ENCODE results near the gene FBXW7. TPM values are rescaled to one million over a fixed set of nuclear protein-coding genes. Genes with fewer than 3 reads are reported as not detected.

FBXW7 gene
- total and polyA plus RNA-seq, 2 of the 13 experiments (the other 11 are each of a cell fraction or from before 2014, with no cell fraction given), result 5.0 to 40.9 TPM

- intact Hi-C loops (cut with micrococcal nuclease; ENCODE audit: unreplicated experiment) (no loop called here), in situ Hi-C loops (cut with HindIII; ENCODE audit: extremely low pct_ligation_motif_present, low pct_unique_long_range_greater_than_20kb) (no loop called here)
- CTCF ChIA-PET (ENCODE audit: low intra/inter-chr PET ratio, low total read pairs), result no interaction called here
- Histone ChIP-seq H3K27ac (ENCODE audit: extremely low read length, insufficient read depth, low read length) (no peak overlapping the region), H3K4me2 (ENCODE audit: low read depth, low read length) (no peak overlapping the region), H3K4me1 (ENCODE audit: insufficient read depth, low read length) (no peaks in the 10 kb centered on the region), H3K36me3 (replicated peaks in 1 of 2; ENCODE audit: control insufficient read depth in 1 of 2, insufficient read depth in 2 of 2, low read length in 2 of 2) (no peaks in the 10 kb centered on the region), H4K20me1 (ENCODE audit: insufficient read depth, low read length) (0 out of 2 replicates have a peak, but pooled peaks cover 2% of the 10 kb centered on the region), H3K9me3 (ENCODE audit: low read length) (no peaks in the 10 kb centered on the region), H3K79me2 (ENCODE audit: insufficient read depth, low read length) (peaks cover 32% of the 10 kb centered on the region), H3K9ac (ENCODE audit: insufficient read depth, low read depth, low read length) (no peak overlapping the region), H3K27me3 (ENCODE audit: control insufficient read depth in 1 of 2, insufficient read depth in 2 of 2, low read length in 2 of 2) (no peaks in the 10 kb centered on the region), H2AFZ (ENCODE audit: low read length) (no peak overlapping the region), H3K4me3 (replicated peaks in 1 of 3; ENCODE audit: insufficient read depth in 1 of 3, low read depth in 2 of 3, low read length in 3 of 3) (no peak overlapping the region)
- no TSS peak for BruUV-seq (replicated peaks)
- POLR2A ChIA-PET, result no interaction called here
- DNase-seq (ENCODE audit: low spot score) (no peak), ATAC-seq (no peak), FAIRE-seq (no peak)
- TF ChIP-seq FOXA3 (CRISPR knock-in tag; IDR thresholded peaks at IDR 0.05) (no peak), RAD51 (IDR thresholded peaks at IDR 0.05; ENCODE audit: borderline replicate concordance) (no peak), ZBTB37 (CRISPR knock-in tag; IDR thresholded peaks at IDR 0.05) (no peak), TRIM24 (CRISPR knock-in tag; IDR thresholded peaks at IDR 0.05) (no peak), ONECUT2 (CRISPR knock-in tag; IDR thresholded peaks at IDR 0.05) (no peak), MTF2 (CRISPR knock-in tag; IDR thresholded peaks at IDR 0.05; ENCODE audit: borderline replicate concordance) (no peak), HNF1A (IDR thresholded peaks at IDR 0.05; ENCODE audit: low read depth) (no peak), HNF1A (CRISPR knock-in tag; IDR thresholded peaks at IDR 0.05; ENCODE audit: borderline replicate concordance) (no peak)
- WGBS (ENCODE audit: low lambda C conversion rate), result 94% methylated on average over 7 of the region's 7 CpGs
These were observed 22.8 kb downstream of the FBXW7 start for GRCh38 chr4:152513078-152513477.

Measured in HepG2 (cell line).